GM23248 (cell line): Measurements from ENCODE around the gene GNPTAB.

Experiments
- EZH2 ChIP-seq: fragments of 200-600 bp; sonication (generic); IDR thresholded peaks from 2 replicates; pipeline ENCODE4 v1.6.1; 2018; ENCODE audit warnings: antibody characterized with exemption, mild to moderate bottlenecking; ENCODE audit not compliant: insufficient read depth, poor library complexity, severe bottlenecking
- EZH2phosphoT487 ChIP-seq: fragments of 200-600 bp; sonication (generic); IDR thresholded peaks from 2 replicates; pipeline ENCODE4 v1.6.1; 2018; ENCODE audit warnings: antibody characterized with exemption, moderate library complexity, mild to moderate bottlenecking, low read depth; ENCODE audit not compliant: insufficient read depth

- no peak for TF ChIP-seq EZH2phosphoT487
- TF ChIP-seq EZH2, result no peak
Measured at GRCh38 chr12:101813117-101813516, 17.6 kb downstream of the GNPTAB start.
